Fibroblast of skin of back (primary cell): Measurements from ENCODE around the gene SLC37A1.
A peak's percentile ranks its signal among the peaks of the same experiment; 100 is the strongest.

Source experiments
- DNase-seq: peaks from one replicate; pipeline ENCODE4 v3.0.0-alpha.2; 2013

Gene SLC37A1

DNA sequence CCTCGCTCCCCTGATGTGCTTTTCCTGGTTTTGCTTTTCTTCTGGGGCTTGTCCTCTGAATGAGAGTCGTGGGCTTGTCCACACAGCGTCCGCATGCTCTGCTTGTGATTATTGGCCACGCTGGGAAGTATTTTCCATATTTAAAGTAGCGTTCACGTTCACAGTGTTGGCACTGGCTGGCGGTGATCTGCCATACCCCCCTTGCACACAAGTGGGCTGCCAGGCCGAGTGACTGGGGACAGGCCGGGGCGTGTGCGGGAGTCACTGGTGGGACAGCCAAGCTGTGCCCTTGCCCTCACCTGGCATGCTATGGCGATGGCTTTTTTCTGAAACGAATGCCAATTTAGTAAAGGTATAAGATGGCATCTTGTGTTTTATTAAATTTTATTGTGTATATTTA is 32.8 kb downstream of the SLC37A1 start:
- DNase-seq: no peak

DNA sequence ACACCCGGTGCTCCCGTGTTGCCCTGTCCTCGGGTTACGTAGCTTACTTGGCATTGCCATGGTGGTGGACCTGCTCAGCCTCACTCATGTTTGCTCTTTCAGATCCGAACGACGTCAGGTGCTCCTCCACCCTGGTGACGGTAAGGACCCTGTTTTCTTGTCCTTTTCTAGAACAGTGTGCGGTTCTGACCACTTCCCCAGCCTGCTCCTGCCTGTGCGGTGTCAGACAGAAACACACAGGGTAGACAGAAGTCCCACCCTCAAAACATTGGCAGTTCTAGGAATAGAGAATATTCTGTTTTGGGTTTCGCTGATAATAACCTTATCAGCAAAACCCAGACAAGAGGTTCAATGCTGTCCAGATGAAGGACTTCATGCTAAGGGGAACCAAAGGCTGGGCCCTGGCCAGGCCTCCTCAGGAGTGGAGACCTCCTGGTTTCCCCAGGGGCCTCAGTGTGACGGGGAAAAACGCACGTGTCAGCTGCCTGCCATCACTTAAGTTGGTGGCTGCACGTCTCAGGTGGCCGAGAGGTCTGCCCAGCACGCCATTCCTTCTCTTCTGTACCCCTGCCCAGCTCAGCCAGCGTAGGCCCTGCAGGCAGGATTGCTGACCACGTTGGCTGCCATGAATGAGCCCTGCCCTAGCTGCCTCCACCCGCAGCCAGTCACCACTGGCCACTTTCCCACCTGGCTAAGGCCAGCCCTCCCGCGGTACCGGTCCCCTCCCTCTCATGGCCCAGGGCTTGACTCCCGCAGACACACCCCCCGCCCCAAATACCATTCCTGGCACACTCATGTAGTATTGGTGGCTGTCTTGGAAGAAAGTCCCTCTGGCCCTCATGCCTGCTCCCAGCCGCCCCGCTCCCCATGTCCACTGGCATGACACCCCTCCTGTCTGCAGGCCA is 33.6 kb downstream of the SLC37A1 start:
- no peak for DNase-seq

DNA sequence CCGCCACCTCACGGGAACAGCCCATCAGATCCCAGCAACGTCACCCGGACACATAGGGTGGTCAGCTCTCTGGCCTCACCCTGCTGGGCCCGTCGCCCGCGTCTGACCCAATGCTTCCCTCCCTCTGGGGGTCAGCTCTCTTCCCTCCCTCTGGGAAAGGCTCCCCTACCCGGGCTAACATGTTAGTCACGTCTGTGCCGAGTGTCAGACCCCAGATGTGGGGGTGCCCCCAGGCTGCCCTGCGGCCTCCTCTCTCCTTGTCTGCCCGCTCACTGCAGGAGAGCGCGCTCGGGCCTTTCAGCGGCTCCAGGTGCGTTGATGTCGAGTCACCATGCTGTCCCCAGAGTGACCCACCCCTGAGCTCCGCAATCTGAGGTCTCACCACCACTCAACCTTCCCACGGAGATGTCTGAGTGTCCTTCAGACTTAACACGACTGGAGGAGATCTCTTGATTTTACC is 34.3 kb downstream of the SLC37A1 start:
- no peak for DNase-seq

DNA sequence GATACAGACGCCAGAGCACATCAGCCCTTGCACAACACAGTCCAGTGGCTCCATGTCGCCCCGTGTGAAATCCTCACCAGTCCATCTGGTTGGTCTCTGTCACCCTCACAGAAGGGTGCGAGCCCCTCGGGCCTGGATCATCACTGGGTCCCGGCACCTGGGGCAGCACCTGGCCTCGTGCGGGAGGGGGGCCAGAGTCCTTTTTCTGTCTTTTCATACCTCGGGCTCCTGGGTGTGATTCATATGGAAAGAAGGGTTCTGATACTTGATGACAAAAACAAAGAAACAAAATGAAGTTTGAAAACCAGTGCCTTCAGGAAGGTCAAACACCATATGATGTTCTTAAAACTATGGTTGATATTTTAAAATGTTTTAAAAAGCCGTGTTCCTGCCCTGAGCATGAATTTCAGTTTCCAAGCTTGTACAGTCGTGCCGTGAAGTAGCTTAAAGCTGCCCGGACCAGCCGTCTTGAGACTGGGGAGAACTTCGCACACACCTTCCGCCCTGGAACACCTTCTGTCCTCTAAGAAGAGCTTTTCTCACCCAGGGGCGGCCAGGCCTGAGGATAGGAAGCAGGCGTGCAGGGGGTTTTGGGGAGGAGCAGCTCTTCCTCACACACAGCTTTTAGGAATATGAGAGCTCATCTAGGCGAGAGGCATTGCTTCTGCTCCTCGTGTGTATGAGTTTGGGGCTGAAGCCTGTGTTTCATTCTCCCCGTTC is 35.2 kb downstream of the SLC37A1 start:
- no peak for DNase-seq

DNA sequence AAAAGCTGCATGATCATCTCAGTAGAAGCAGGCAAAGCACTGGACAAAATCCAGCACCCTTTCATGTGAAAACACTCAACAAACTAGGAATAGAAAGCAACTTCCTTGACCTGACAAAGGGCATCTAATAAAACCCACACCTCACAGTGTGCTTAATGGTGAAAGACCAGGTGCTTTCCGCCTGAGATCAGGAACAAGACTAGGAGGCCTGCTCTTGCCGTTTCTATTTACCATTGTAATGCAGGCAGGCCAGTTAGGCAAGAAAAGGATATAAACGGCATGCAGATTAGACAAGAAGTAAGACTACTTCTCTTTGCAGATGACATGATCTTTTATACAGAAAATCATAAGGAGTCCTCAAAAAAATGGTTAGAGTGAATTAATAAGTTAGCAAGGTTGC is 37.2 kb downstream of the SLC37A1 start:
- no peak for DNase-seq

DNA sequence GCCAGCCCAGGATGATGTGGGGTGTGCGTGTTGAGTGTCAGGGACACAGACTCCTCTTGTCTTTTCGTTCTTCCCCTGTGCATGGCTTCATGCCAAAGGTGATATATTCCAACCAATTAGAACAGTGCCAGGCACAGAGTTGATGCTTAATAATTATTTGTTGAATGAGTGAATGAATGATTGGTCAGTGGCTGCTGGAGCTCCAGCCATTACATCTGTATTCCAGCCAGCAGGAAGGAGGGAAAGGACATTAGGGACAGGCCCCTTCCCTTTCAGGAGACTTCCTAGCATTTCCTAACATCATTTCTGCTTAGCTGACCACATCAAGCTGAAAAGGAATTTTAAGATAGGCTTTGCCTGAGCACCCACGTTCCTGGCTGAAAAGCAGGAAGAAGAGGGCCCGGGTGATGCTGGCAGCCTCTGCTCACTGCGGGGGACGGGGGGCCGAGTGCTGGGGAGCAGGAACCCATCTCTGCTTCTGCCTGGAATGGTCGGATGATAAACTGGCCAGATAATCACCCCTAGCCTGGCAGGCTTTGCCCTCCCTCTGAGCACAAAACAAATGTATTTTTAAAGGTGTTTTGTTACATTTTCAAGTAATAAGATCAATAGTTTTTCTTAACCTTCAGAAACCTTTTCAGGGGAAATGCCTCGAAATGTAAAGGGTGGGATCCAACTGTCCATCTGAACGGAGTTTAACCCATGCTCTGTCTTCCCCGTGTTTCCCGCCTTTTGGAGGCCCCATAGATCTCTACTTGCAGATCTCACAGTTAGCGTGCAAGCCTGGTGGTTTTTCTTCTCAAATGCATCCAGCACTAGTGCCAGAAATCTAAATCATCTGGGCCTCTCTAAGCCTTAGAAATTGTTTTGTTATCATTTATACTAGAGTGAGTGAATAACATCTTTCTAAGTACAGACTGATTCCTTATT is 39.0 kb downstream of the SLC37A1 start:
- DNase-seq: no peak

DNA sequence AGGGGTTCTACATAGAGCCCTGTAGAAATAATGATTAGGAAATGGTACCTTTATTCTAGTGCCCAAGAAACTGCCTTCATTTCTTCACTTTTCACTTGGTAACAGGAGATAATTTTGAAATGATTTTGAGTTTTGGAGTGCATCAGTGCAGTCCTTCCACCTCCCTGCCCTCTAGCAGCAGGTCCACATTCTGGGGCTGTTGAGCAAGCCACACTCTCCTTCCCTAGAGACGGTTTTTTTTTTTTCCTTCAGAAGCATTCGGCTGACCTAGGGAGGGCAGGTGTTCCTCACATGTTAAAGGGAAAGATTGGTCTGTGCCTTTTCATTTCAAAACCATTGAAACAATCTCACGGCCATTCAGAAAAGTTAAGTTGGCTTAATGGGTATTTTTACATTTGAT is 39.8 kb downstream of the SLC37A1 start:
- DNase-seq: no peak

DNA sequence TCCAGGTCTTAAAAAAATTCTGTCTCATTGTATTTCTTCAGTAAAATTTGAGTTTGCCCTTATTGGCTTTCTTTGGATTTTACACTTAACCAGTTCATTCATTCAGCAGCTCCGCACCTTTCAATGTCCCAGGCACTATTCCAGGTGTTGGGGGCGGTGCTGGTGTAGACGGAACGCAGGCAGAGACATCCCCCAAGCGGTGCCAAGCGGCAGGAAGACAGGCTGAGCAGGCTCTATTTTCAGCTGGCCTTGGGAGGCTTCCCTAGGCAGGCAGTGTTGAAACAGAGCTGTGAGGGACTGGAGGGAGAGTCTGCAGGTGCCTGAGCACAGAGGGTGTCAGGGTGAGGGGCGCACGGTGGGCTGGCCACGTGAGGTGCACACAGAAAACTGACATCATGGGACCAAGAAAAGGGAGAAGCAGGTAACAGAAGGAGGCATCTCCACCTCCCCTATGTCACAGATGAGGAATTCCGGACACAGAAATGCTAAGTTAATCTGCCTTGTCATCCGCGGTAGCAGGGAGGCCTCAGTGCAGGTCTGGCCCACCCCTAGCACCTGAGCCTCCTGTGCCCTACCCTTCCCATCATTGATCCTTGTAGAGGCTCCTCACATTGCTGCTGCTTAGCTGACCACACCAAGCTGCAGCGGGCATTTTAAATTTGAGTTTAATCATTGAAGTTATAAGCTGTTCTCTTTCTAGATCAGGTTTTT is 40.8 kb downstream of the SLC37A1 start:
- DNase-seq: no peak

DNA sequence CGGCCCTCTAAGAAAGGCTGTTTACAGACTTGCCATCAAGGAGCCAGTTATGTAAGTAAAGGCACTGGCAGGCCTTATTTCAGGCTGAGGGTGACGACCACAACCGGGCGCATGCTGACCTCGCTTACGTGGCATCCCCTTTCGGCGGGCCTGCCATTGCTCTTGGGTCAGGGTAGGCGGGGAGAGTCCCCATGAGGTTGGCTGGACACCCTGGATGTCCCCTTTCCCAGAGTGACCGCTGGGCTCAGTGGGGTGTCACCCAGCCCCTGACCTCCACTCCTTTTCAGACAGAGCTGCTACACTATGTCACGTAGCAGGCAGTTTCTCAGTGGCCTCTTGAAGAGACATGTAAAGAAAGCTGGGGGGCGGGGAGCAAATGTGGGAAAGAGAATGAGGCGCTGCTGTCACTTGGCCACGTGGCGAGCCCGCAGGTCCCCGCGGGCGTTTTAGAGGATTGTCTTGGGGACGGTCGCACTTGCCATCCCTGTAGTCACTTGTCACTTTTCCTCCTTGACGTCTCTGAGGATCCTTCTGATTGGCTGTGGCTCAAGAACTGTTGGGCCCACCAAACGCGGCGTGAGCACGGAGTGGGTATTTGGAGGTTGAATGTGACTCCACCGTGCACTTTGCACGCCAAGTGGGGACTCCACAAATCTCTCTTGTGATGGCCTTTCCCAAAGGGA is 42.2 kb downstream of the SLC37A1 start:
- DNase-seq: no peak

DNA sequence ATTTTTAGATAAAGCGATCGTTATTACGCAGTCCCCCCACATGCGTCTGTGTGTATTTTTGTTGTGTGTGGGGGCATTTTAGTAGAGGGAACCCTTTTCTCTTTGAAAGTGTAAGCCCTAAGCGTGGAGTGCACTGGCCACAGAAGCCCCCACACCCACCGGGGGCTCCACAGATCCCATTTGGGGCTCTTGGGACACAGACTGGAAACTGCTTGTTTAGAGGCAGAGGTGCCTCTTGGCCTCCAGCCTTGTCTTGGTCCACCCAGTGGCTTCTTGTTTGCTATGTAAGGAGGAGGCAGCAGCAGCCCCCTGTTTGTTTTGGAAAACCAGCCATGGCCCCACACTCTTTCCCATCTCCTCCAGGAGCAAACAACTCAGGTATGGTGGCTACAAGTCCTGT is 42.8 kb downstream of the SLC37A1 start:
- no peak for DNase-seq

DNA sequence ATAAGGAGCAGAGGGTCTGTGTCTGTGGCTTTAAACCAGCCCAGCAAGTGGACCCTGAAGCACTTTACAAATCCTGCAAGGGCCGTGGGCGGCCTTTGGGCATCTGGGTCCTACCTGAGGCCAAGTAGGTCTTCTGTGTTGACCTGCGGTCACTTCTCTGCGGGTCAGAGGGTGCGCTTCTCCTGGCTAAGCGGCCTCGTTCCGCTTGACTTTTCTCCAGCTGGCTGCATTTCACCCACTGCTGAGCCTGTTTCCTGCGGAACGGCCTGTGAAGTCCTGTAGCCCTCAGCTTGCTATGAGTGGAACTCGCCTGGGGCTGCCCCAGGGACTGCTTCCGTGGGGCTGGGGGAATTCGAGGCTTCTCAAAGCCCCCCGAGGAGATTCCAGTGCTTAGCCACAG is 43.3 kb downstream of the SLC37A1 start:
- no peak for DNase-seq

DNA sequence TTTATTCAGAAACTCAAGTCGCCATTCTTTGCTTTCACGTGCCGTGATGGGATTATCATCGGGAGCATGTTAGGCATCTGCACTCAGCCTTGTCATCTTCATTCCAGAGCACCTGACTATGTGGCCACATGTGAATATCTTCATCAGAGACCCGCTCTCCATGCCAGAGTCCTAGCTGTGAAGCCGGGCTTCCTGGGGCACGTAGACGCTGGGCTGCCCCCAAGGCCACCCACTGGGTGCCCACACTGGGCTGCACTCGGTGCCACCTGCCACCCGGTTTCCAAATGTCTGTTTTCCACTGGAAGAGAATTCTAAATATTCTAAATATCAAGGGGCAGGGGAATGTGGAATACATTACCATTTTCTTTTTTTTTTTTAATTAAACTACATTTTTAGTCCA is 43.8 kb downstream of the SLC37A1 start:
- DNase-seq: no peak

DNA sequence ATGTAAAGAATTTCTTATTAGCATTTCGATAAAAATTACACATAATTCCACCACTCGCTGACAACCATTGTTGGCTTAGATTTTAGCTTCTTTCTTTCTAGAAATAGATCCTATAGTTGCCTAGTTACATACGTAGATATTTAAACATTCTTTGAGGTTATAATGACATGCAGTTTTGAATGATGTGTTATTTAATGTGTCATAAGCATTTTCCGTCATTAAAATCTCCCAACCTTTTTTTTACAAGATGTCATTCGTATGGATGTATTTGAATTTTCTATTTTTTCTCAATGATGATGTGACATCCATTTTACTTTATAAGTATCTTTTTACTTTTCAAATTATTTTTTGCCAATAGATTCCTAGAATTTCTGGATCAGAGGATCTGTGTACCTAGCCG is 44.7 kb downstream of the SLC37A1 start:
- no peak for DNase-seq

DNA sequence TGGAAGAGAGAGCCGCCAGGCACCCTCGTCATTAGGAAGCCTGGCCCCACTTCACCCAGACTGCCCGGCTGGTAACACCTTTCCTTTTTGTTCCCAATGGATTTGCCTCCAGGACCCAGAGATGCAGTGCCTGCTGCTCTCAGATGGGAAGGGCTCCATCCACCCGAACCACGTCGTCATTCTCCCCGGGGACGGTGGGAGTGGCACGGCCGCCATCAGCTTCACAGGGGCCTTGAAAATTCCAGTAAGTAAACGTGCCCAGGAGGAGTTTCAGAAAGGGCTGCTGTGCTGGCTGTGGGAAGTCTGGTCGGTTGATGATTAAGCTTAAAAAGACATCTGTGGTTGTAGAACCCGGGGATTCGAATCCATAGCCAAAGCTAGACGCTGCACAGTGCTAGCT is 45.2 kb downstream of the SLC37A1 start:
- peak; percentile 6 for DNase-seq

DNA sequence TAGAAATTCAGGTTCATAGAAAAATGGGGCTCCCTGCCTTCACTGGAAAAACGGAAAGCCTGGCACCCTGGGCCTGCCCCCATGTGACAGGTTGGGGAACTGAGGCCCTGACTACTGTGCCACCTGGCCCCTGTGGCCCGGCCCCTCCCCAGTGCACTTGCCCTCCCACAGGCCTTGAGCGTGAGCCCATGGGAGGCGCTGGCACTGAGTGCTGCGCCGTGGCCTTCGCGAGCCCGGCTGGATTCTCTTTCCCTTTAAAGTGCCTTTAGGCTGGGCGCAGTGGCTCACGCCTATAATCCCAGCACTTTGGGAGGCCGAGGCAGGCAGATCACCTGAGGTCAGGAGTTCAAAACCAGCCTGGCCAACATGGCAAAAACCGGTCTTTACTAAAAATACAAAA is 45.7 kb downstream of the SLC37A1 start:
- no peak for DNase-seq

DNA sequence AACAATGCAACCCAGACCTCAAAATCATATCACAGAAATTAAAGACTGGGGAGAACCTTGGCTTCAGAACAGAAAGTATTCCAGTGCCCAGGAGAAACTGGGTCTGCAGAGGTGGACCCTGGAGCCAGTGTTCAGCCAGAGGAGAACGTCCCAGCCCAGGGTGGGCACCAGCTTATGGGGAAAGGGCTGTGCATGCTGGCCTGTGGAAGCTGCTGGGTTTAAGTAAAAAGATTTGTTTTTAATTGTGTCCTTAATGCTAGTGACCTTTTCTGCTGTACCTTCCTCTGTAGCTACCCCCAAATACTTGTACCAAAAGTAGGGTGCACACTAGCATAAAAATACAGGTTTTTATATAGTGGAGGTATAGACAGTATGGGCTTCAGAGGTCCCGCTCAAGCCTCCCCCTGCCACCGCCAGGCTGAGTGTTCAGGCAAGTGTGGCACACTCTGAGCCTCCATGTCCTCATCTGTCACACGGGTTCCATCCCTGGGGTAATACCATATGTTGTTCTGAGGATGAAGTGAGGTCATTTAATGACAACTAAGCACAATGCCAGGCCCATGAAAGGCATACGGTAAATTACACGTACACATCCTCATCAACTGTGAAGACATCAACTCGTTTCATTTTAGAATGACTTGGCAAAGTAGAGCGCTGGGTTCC is 47.0 kb downstream of the SLC37A1 start:
- DNase-seq: no peak

DNA sequence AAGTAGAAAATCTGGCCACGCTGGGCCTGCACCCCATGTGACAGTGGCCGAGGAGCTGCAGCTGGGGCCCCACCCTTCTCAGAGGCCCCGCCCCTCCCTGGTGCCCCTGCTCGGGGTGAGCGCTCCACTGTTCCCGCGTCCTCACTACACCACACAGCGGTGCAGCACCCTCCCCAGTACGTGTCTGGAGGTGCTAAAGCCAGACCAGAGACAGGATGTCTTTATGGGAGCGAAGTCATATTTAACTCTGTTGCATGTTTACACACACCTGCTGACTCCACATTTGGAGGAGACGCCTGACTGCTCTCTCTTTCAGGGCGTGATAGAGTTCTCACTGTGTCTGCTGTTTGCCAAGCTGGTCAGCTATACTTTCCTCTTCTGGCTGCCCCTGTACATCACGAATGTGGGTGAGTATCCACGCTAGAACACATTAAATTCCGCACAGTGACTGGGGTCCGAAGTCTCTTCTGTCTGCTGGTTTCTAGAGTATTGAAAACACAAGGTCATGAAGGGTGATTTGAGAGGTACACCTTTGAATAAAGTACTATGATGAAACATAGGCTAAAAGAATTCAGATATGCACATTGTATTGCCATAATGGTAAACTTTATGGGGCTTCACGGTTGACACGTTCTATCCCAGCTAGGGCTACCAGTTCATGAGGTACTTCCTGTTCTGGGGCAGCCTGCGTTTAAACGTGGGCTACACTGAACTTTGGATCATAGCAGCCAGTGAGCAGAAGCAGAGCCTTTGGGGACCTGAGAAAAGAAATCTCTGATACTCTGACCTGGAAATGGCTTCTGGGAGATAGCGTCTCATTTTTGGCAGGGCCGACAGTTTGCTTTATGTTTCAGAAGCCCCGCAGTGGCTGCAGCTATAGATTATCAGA is 48.4 kb downstream of the SLC37A1 start:
- DNase-seq: no peak

DNA sequence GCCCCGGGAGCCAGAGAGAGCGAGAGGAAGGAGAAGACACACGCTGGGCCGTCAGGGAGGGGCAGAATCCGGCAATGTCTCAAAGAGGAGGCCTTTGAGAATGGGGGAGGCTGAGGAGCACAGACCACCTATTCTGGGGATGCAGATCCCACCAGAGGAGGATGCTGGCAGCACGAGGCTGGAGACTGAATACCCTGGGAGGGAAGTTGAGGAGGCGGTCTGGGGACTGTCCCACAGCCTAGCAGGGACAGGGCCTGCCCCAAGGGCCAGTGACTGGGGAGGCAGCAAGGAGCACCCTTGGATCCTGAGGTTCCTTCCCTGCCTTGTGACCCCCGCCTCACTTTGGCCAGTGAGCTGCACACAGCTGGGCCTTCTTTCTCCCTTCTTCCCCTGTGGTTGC is 49.2 kb downstream of the SLC37A1 start:
- no peak for DNase-seq

DNA sequence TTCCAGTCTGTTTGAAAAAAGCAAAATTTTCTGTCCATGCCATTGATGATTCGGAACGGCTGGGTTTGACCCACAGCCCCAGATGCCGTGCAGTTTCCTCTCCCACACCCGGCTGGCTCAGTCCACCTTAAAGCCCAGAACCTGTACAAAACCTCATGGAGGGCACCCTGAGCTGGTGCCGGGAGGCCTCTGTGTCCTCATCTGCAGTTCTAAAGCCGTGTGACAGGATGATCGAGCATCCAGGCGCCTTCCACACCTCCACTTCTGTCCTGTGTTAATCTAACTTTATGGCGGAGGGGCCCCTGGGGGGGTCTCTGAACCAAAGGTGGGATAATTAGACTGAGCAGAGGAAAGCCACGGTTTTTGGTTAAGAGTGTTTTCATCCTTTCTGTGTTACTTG is 49.6 kb downstream of the SLC37A1 start:
- no peak for DNase-seq

DNA sequence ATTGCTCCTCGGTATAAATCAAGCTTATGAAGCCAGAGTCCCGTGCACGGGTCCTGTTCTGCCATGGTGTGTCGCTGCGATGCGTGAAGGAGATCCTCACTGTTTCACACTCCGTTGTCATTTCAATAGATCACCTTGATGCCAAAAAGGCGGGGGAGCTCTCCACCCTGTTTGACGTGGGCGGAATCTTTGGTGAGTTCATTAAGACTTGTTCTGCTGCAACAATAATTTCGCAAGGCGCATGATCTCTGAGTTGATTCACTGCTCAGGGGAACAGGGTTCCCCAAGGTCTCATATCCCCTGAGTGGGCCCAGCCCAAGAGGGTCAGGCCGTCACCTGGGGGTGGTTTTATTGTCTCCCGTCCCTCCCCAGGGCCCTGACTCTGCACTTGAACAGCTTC is 50.0 kb downstream of the SLC37A1 start:
- no peak for DNase-seq
